ENCODE results near the gene COL9A2. TPM values are rescaled to one million over a fixed set of nuclear protein-coding genes. Genes with fewer than 3 reads are reported as not detected.

Gene COL9A2
- under 1 TPM; 0.19 to 0.75 TPM for total RNA-seq
- under 1 TPM; 0.22 to 0.46 TPM for polyA plus RNA-seq

DNA sequence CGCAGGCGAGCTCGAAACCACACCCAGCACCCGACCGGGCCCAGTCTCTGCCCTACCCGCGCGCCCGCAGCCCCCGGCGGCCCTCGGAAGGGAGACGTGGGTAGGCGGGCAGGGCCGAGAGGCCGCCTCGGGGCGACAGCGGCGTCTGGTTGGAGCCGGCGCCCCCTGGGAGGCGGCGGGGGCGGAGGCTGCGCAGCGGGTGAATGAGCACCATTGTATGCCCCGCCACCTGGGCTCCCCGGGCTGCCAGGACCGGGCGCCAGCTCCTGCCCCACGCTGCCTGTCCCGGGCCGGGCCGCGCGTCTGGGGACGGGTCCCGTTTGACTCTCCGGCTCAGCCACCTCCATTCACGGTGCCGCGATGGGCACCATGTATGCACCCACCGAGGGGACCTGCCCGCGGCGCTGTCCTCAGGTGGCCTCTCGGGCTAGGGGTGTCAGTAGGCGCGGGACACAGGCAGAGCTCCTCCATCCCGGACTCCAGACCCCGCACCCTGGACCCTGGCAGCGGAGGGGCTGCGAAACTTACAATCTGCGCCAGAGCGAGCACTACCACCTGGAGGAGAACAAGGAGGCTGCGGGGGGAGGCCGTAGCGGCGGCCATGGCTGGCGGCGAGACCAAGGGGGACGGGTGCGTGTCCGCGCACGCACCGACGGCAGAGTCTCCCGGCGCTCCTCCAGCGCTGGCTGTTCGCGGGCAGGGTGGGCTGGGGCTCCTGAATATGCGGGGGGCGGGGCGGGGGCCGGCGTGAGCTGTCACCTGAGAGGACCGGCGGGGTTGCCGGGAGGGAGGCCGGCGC lies at the start of gene COL9A2:
COL9A2 (minus strand) TSS at position 692 of the 799 bp plus-strand sequence; CDS start at position 603, 89 bp downstream.
- TF ChIP-seq, protein P1, sequence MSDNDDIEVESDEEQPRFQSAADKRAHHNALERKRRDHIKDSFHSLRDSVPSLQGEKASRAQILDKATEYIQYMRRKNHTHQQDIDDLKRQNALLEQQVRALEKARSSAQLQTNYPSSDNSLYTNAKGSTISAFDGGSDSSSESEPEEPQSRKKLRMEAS (IDR thresholded peaks at IDR 0.05), result no peak
- no peak for TF ChIP-seq HNF4A (conservative IDR thresholded peaks at IDR 0.05)
- no peak for TF ChIP-seq TAF1 (conservative IDR thresholded peaks at IDR 0.05)
- TF ChIP-seq, protein P2, sequence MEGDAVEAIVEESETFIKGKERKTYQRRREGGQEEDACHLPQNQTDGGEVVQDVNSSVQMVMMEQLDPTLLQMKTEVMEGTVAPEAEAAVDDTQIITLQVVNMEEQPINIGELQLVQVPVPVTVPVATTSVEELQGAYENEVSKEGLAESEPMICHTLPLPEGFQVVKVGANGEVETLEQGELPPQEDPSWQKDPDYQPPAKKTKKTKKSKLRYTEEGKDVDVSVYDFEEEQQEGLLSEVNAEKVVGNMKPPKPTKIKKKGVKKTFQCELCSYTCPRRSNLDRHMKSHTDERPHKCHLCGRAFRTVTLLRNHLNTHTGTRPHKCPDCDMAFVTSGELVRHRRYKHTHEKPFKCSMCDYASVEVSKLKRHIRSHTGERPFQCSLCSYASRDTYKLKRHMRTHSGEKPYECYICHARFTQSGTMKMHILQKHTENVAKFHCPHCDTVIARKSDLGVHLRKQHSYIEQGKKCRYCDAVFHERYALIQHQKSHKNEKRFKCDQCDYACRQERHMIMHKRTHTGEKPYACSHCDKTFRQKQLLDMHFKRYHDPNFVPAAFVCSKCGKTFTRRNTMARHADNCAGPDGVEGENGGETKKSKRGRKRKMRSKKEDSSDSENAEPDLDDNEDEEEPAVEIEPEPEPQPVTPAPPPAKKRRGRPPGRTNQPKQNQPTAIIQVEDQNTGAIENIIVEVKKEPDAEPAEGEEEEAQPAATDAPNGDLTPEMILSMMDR (IDR thresholded peaks at IDR 0.05; ENCODE audit: low read depth, low read length, missing input control), result no peak
- TF ChIP-seq FOXA1 (IDR thresholded peaks at IDR 0.05), result no peak
- TF ChIP-seq YY1 (IDR thresholded peaks at IDR 0.05), result no peak
- TF ChIP-seq GABPA (IDR thresholded peaks at IDR 0.05 in 1 of 2, conservative IDR thresholded peaks at IDR 0.05 in 1 of 2), result no peak
- TF ChIP-seq REST (IDR thresholded peaks at IDR 0.05), result no peak
- Histone ChIP-seq H3K27me3 (ENCODE audit: control insufficient read depth in 4 of 4, insufficient read depth in 4 of 4, low read length in 3 of 4) (peaks cover 0 to 6% (median 3%) of the 10 kb centered on the region in 4 donors), H3K9me3 (ENCODE audit: control insufficient read depth in 4 of 4, low read length in 3 of 4) (no peaks in the 10 kb centered on the region), H3K36me3 (ENCODE audit: control insufficient read depth in 4 of 4, insufficient read depth in 3 of 4, low read depth in 1 of 4, low read length in 3 of 4) (no peaks in the 10 kb centered on the region), H3K4me1 (ENCODE audit: control insufficient read depth in 4 of 4, insufficient read depth in 4 of 4, low read length in 3 of 4) (peaks cover 10 to 21% (median 15%) of the 10 kb centered on the region in 4 donors), H3K9ac (ENCODE audit: low read depth in 1 of 2, low read length in 2 of 2) (no peak within 1 kb of the TSS), H3K4me3 (ENCODE audit: low read depth in 1 of 3, low read length in 3 of 3) (peak within 1 kb of the TSS in 2 of 3 donors; percentile 34 to 49), H3K27ac (ENCODE audit: low read depth in 1 of 2, low read length in 2 of 2) (no peak within 1 kb of the TSS)
- no peak for DNase-seq (ENCODE audit: low spot score)
- WGBS, result 4% methylated on average over 84 of the region's 84 CpGs

- Histone ChIP-seq H3K36me3 (ENCODE audit: control insufficient read depth in 4 of 4, insufficient read depth in 3 of 4, low read depth in 1 of 4, low read length in 3 of 4) (no peaks in the 10 kb centered on the region), H3K9me3 (ENCODE audit: control insufficient read depth in 4 of 4, low read length in 3 of 4) (no peaks in the 10 kb centered on the region), H3K4me1 (ENCODE audit: control insufficient read depth in 4 of 4, insufficient read depth in 4 of 4, low read length in 3 of 4) (no peaks in the 10 kb centered on the region), H3K9ac (ENCODE audit: low read depth in 1 of 2, low read length in 2 of 2) (no peak overlapping the region), H3K27ac (ENCODE audit: low read depth in 1 of 2, low read length in 2 of 2) (no peak overlapping the region), H3K27me3 (ENCODE audit: control insufficient read depth in 4 of 4, insufficient read depth in 4 of 4, low read length in 3 of 4) (no peaks in the 10 kb centered on the region), H3K4me3 (ENCODE audit: low read depth in 1 of 3, low read length in 3 of 3) (no peak overlapping the region)
- 81% methylated on average over 2 of the region's 2 CpGs for WGBS
- no peak for DNase-seq (ENCODE audit: low spot score)
- TF ChIP-seq, protein P3, sequence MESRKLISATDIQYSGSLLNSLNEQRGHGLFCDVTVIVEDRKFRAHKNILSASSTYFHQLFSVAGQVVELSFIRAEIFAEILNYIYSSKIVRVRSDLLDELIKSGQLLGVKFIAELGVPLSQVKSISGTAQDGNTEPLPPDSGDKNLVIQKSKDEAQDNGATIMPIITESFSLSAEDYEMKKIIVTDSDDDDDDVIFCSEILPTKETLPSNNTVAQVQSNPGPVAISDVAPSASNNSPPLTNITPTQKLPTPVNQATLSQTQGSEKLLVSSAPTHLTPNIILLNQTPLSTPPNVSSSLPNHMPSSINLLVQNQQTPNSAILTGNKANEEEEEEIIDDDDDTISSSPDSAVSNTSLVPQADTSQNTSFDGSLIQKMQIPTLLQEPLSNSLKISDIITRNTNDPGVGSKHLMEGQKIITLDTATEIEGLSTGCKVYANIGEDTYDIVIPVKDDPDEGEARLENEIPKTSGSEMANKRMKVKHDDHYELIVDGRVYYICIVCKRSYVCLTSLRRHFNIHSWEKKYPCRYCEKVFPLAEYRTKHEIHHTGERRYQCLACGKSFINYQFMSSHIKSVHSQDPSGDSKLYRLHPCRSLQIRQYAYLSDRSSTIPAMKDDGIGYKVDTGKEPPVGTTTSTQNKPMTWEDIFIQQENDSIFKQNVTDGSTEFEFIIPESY (IDR thresholded peaks at IDR 0.05), result no peak
- no peak for TF ChIP-seq GABPA (IDR thresholded peaks at IDR 0.05 in 1 of 2, conservative IDR thresholded peaks at IDR 0.05 in 1 of 2)
- no peak for TF ChIP-seq YY1 (IDR thresholded peaks at IDR 0.05)
- TF ChIP-seq HNF4G (IDR thresholded peaks at IDR 0.05), result no peak
- TF ChIP-seq FOXA2 (IDR thresholded peaks at IDR 0.05), result no peak
- no peak for TF ChIP-seq RAD21 (IDR thresholded peaks at IDR 0.05)
- no peak for TF ChIP-seq ATF3 (IDR thresholded peaks at IDR 0.05)
Measured at GRCh38 chr1:40363721-40364120, 46.6 kb upstream of the COL9A2 start.

Measured in liver (tissue), 9 donors.